Measurements from ENCODE around the gene NLRP8. TPM values are rescaled to one million over a fixed set of nuclear protein-coding genes. Genes with fewer than 3 reads are reported as not detected.

The NLRP8 gene
- not detected in 2 replicates for total RNA-seq (2012; rRNA removed)
- not detected in 2 replicates for polyA plus RNA-seq (2012; rRNA removed)
- not detected in 2 replicates for polyA plus RNA-seq (2012; cell fraction: cytosol; rRNA removed)
- polyA plus RNA-seq (2012; cell fraction: nucleus; rRNA removed; ENCODE audit: low replicate concordance) = not detected in 2 replicates
- Bru-seq, nascent RNA = not detected
- not detected for BruChase-seq, experiment 1, labeled RNA remaining after a 6-hour chase
- not detected for BruChase-seq, experiment 2, labeled RNA remaining after a 2-hour chase
- long read RNA-seq = 0 reads

- H2BK20ac ChIP-seq (ENCODE audit: low read depth, low read length) = no peak within 1 kb of the TSS
- H3K4ac ChIP-seq (ENCODE audit: low read depth, low read length) = no peak within 1 kb of the TSS
- H2AK5ac ChIP-seq (ENCODE audit: low read depth, low read length) = no peak within 1 kb of the TSS
- no peak within 1 kb of the TSS for H3K27ac ChIP-seq (ENCODE audit: insufficient read depth, low read length)
- H2AK9ac ChIP-seq (replicated peaks; ENCODE audit: low read depth, low read length, poor library complexity) = no peak within 1 kb of the TSS
- H3K14ac ChIP-seq (replicated peaks; ENCODE audit: low read depth, low read length) = no peak within 1 kb of the TSS
- H3K36me3 ChIP-seq (ENCODE audit: control insufficient read depth, insufficient read depth, low read length) = no peaks in the 10 kb centered on the region
- H3K9me3 ChIP-seq (ENCODE audit: control insufficient read depth, insufficient read depth, low read length) = peaks cover 22% of the 10 kb centered on the region
- no peaks in the 10 kb centered on the region for H3K4me1 ChIP-seq (ENCODE audit: control insufficient read depth, insufficient read depth, low read length)
- CTCF ChIA-PET = no interaction called here
- no peak within 1 kb of the TSS for H4K91ac ChIP-seq (ENCODE audit: insufficient read depth, low read depth, low read length)
- H3K18ac ChIP-seq (ENCODE audit: low read depth, low read length) = no peak within 1 kb of the TSS
- no peak within 1 kb of the TSS for H2BK15ac ChIP-seq (ENCODE audit: low read depth, low read length)
- no CpG with 5 or more reads among the region's 8 CpGs for WGBS, 2 experiments (ENCODE audit: extremely low coverage in 2 of 2, insufficient read length in 1 of 2)
- no peaks in the 10 kb centered on the region for H3K9me1 ChIP-seq (ENCODE audit: insufficient read depth, low read length)
- in situ Hi-C loops (cut with MboI; ENCODE audit: low sequenced_read_pairs) (no loop called here), intact Hi-C loops (cut with micrococcal nuclease) (no loop called here), dilution Hi-C loops (cut with HindIII; ENCODE audit: low sequenced_read_pairs, unreplicated experiment) (no loop called here)
- H4K5ac ChIP-seq (ENCODE audit: low read depth, low read length) = no peak within 1 kb of the TSS
- H3K56ac ChIP-seq (ENCODE audit: extremely low read depth, insufficient read depth, low read length) = no peak within 1 kb of the TSS
- no peak within 1 kb of the TSS for H4K8ac ChIP-seq (ENCODE audit: low read depth in 2 of 2, low read length in 2 of 2)
- no peak within 1 kb of the TSS for H3K4me2 ChIP-seq (ENCODE audit: low read depth, low read length)
- H4K20me1 ChIP-seq (ENCODE audit: insufficient read depth, low read length) = no peaks in the 10 kb centered on the region
- BruUV-seq (replicated peaks) = no TSS peak
- H2BK5ac ChIP-seq (ENCODE audit: low read depth, low read length, poor library complexity, severe bottlenecking) = no peak within 1 kb of the TSS
- H3K4me3 ChIP-seq (ENCODE audit: insufficient read depth, low read depth, low read length) = no peak within 1 kb of the TSS
- H3K27me3 ChIP-seq (ENCODE audit: control insufficient read depth, insufficient read depth, low read length) = no peaks in the 10 kb centered on the region
- no peak within 1 kb of the TSS for H3K9ac ChIP-seq (ENCODE audit: low read depth, low read length)
- no peak for DNase-seq
- no peak within 1 kb of the TSS for H3K23ac ChIP-seq (ENCODE audit: low read depth, low read length)
- H3K79me1 ChIP-seq (ENCODE audit: low read depth in 1 of 2, low read length in 2 of 2) = no peaks in the 10 kb centered on the region
- no peak for ATAC-seq (ENCODE audit: low read depth)
- POLR2A ChIA-PET (ENCODE audit: unreplicated experiment) = no interaction called here
- TF ChIP-seq ELK1 (IDR thresholded peaks at IDR 0.05; ENCODE audit: borderline replicate concordance, low read depth, low read length) (no peak), POLR2A (IDR thresholded peaks at IDR 0.05; ENCODE audit: low read depth, low read length) (no peak), CHD1 (IDR thresholded peaks at IDR 0.05; ENCODE audit: low read depth, low read length) (no peak), USF2 (IDR thresholded peaks at IDR 0.05; ENCODE audit: low read depth, low read length) (no peak), MAFK (IDR thresholded peaks at IDR 0.05; ENCODE audit: low read depth, low read length) (no peak), MAZ (IDR thresholded peaks at IDR 0.05; ENCODE audit: borderline replicate concordance, low read depth, low read length) (no peak), SMC3 (IDR thresholded peaks at IDR 0.05; ENCODE audit: low read depth, low read length) (no peak), RFX5 (IDR thresholded peaks at IDR 0.05; ENCODE audit: low read depth, low read length) (no peak), MXI1 (IDR thresholded peaks at IDR 0.05; ENCODE audit: borderline replicate concordance, low read depth, low read length) (no peak), NFE2L2 (IDR thresholded peaks at IDR 0.05; ENCODE audit: low read depth, low read length) (no peak), BHLHE40 (IDR thresholded peaks at IDR 0.05; ENCODE audit: low read depth, low read length) (no peak), RCOR1 (IDR thresholded peaks at IDR 0.05; ENCODE audit: insufficient replicate concordance, low read length) (no peak), FOS (IDR thresholded peaks at IDR 0.05; ENCODE audit: low read depth, low read length) (no peak), RAD21 (IDR thresholded peaks at IDR 0.05; ENCODE audit: low read length) (no peak), CEBPB (IDR thresholded peaks at IDR 0.05; ENCODE audit: low read depth, low read length) (no peak), CTCF (conservative IDR thresholded peaks at IDR 0.05; ENCODE audit: low read depth, low read length) (no peak)
- H2BK120ac ChIP-seq (ENCODE audit: low read depth, low read length) = no peak within 1 kb of the TSS
- H2AFZ ChIP-seq (replicated peaks; ENCODE audit: low read length, poor library complexity) = no peak within 1 kb of the TSS
Measured at GRCh38 chr19:55947532-55947931, at the start of gene NLRP8. NLRP8 (plus strand) TSS chr19:55947832.
